ENCODE data around the gene IBA57.
"Not testable (repeated sequence)": the region's sequence is repeated elsewhere in the genome, so short reads cannot be mapped to it uniquely, and the experiment has no call there.

The IBA57 gene

GRCh38 chr1:228226956-228227791 is 61.6 kb downstream of the IBA57 start:
- DNase-seq (ENCODE audit: low read depth): no peak

GRCh38 chr1:228228147-228228546 is 62.5 kb downstream of the IBA57 start:
- not testable (repeated sequence) for DNase-seq (ENCODE audit: low read depth)

- no peak for DNase-seq (ENCODE audit: low read depth)
These were observed 63.0 kb downstream of the IBA57 start for GRCh38 chr1:228228601-228229074.

- DNase-seq (ENCODE audit: low read depth): no peak
These were observed 65.6 kb downstream of the IBA57 start for GRCh38 chr1:228231189-228231588.

Data from activated T-helper 9 cell treated with anti-CD3 and anti-CD28 coated beads, Interleukin-2, amount 50 U/mL, for 16 hours (primary cell).